B cell (primary cell): ENCODE results near the gene SERTAD3. TPM values are rescaled to one million over a fixed set of nuclear protein-coding genes. Genes with fewer than 3 reads are reported as not detected.
"Not testable (repeated sequence)": the region's sequence is repeated elsewhere in the genome, so short reads cannot be mapped to it uniquely, and the experiment has no call there.

ENCODE experiments used
- ATAC-seq: fragments of 200-7000 bp; cut with Tn5 transposase; one replicate; pipeline ENCODE4 v1.10.0; 2021; ENCODE audit warnings: low read depth, mild to moderate bottlenecking, moderate number of reproducible peaks, moderate library complexity
- CTCF ChIA-PET: fragments of 350-600 bp; sonication (Branson Sonifier 250); formaldehyde crosslinking; loops from one replicate; lab custom pipeline; 2021; ENCODE audit warnings: antibody characterized with exemption, inconsistent platforms; lab: Charles Lee
- POLR2A ChIA-PET: fragments of 350-600 bp; sonication (Branson Sonifier 250); formaldehyde crosslinking; loops from one replicate; lab custom pipeline; 2021; ENCODE audit warnings: antibody characterized with exemption; lab: Charles Lee
- DNase-seq: peaks from one replicate; pipeline ENCODE4 v3.0.0; 2013
- H2AFZ ChIP-seq: 2 replicates; pipeline ENCODE4 v1.6.1; 2012; ENCODE audit warnings: mild to moderate bottlenecking, low read depth, low read length; ENCODE audit not compliant: insufficient read depth, poor library complexity, severe bottlenecking
- H3K27ac ChIP-seq, 2 donors: 1 replicate in 1 of 2; 2 replicates in 1 of 2; pipeline ENCODE4 v1.5.1; 2012 to 2013; ENCODE audit warnings: low read length in 2 of 2, mild to moderate bottlenecking in 2 of 2, moderate library complexity in 1 of 2
- H3K27me3 ChIP-seq, 4 experiments: fragments of 200-600 bp in 1 of 4; sonication (generic) in 1 of 4; replicated peaks in 1 of 4; 1 replicate in 2 of 4; 2 replicates in 2 of 4; pipeline versions ENCODE4 v1.6.1 to v1.7.0; 2013 to 2016; ENCODE audit warnings: low read length in 3 of 4, mild to moderate bottlenecking in 2 of 4, mixed read lengths in 1 of 4, moderate library complexity in 1 of 4; ENCODE audit not compliant: insufficient read depth in 4 of 4, control insufficient read depth in 3 of 4; ENCODE audit errors: control extremely low read depth in 1 of 4
- H3K36me3 ChIP-seq, 2 experiments: replicated peaks in 1 of 2; 1 replicate in 1 of 2; 2 replicates in 1 of 2; pipeline versions ENCODE4 v1.6.1 to v1.7.1; 2013; ENCODE audit warnings: low read length in 1 of 2; ENCODE audit not compliant: insufficient read depth in 2 of 2, control insufficient read depth in 1 of 2; ENCODE audit errors: control extremely low read depth in 1 of 2, extremely low read depth in 1 of 2
- H3K4me1 ChIP-seq, 2 donors: fragments of 200-600 bp in 1 of 2; sonication (generic) in 1 of 2; 1 replicate in 1 of 2; 2 replicates in 1 of 2; pipeline versions ENCODE4 v1.5.1 to v1.6.1; 2013 to 2017; ENCODE audit warnings: low read length in 2 of 2; ENCODE audit not compliant: control insufficient read depth in 2 of 2, insufficient read depth in 2 of 2
- H3K4me2 ChIP-seq: replicated peaks from 2 replicates; pipeline ENCODE3; 2012; ENCODE audit warnings: mild to moderate bottlenecking, low read depth, low read length; ENCODE audit not compliant: poor library complexity, severe bottlenecking
- H3K4me3 ChIP-seq, 5 experiments: fragments of 200-600 bp in 1 of 5; sonication (generic) in 1 of 5; 1 replicate in 3 of 5; 2 replicates in 2 of 5; pipeline versions ENCODE4 v1.5.1 to v1.7.0; 2011 to 2016; ENCODE audit warnings: low read length in 4 of 5, mild to moderate bottlenecking in 4 of 5, low read depth in 2 of 5, control low read depth in 1 of 5, moderate library complexity in 1 of 5; ENCODE audit not compliant: insufficient read depth in 1 of 5; ENCODE audit errors: control extremely low read depth in 1 of 5, extremely low read depth in 1 of 5
- H3K79me2 ChIP-seq: fragments of 200-600 bp; sonication (generic); one replicate; pipeline ENCODE4 v1.6.0; 2016; ENCODE audit warnings: low read length; ENCODE audit not compliant: control insufficient read depth, insufficient read depth
- H3K9ac ChIP-seq: fragments of 200-600 bp; sonication (generic); 2 replicates; pipeline ENCODE4 v1.6.1; 2017; ENCODE audit warnings: mild to moderate bottlenecking, low read length, moderate library complexity
- H3K9me3 ChIP-seq, 3 donors: one replicate each; pipeline versions ENCODE4 v1.6.1 to v1.7.1; 2013; ENCODE audit warnings: low read length in 2 of 3; ENCODE audit not compliant: control insufficient read depth in 2 of 3, insufficient read depth in 1 of 3; ENCODE audit errors: control extremely low read depth in 1 of 3
- H4K20me1 ChIP-seq: 2 replicates; pipeline ENCODE4 v1.6.0; 2012; ENCODE audit warnings: mild to moderate bottlenecking, low read length; ENCODE audit not compliant: insufficient read depth, control insufficient read depth, poor library complexity, severe bottlenecking
- H3K27ac Mint-ChIP-seq: one replicate; pipeline ENCODE4 v1.8.0; 2021; ENCODE audit warnings: mixed read lengths
- H3K27me3 Mint-ChIP-seq: one replicate; pipeline ENCODE4 v1.8.0; 2021; ENCODE audit warnings: mixed read lengths
- H3K4me1 Mint-ChIP-seq: one replicate; pipeline ENCODE4 v1.8.0; 2021; ENCODE audit warnings: mixed read lengths
- H3K4me3 Mint-ChIP-seq: one replicate; pipeline ENCODE4 v1.8.0; 2021; ENCODE audit warnings: mixed read lengths
- H3K9me3 Mint-ChIP-seq: one replicate; pipeline ENCODE4 v1.8.0; 2022; ENCODE audit warnings: mixed read lengths; ENCODE audit not compliant: insufficient read depth
- EZH2 ChIP-seq: IDR thresholded peaks from 2 replicates; pipeline ENCODE4 v1.6.1; 2012; ENCODE audit warnings: borderline replicate concordance, low read depth, mild to moderate bottlenecking, moderate library complexity, low read length; ENCODE audit not compliant: insufficient read depth, poor library complexity, severe bottlenecking
- WGBS: methylation state at CpG from one replicate; pipeline ENCODE4 v1.1.5; 2013; ENCODE audit warnings: missing lambda C conversion rate; ENCODE audit not compliant: insufficient coverage; 5-methylcytosine and 5-hydroxymethylcytosine counted together
- intact Hi-C: fragments of 100-400 bp; cut with micrococcal nuclease; formaldehyde crosslinking; loops from one replicate; pipeline ENCODE4 v1.10.0; 2022
- polyA plus RNA-seq: library from polyadenylated mRNA; depleted of rRNA; stranded (reverse); fragments of >200 nt; gene quantifications from 2 replicates; pipeline ENCODE4 v1.2.3, GENCODE V29; 2012
- total RNA-seq, 2 donors: library from RNA; stranded (reverse); fragments of 120-200 nt in 1 of 2; gene quantifications; 1 replicate in 1 of 2; 2 replicates in 1 of 2; pipeline versions ENCODE4 v1.2.3 to v1.2.4, GENCODE V29; 2013 to 2022
- TF ChIP-seq, protein P1 (sequence below): fragments of 200-600 bp; IDR thresholded peaks from one replicate; pipeline ENCODE4 v1.8.0; 2022; ENCODE audit warnings: antibody characterized with exemption, mild to moderate bottlenecking

The SERTAD3 gene
- total and polyA plus RNA-seq, 2 donors (not counting 1 experiment from before 2014, with no cell fraction given): 41.6 to 43.9 TPM

GRCh38 chr19:40433391-40434216 lies 10.5 kb downstream of the SERTAD3 start:
- Histone ChIP-seq H3K36me3 (no peaks in the 10 kb centered on the region), H3K27ac (peak overlapping the region; percentile 71 to 74), H3K79me2 (peaks cover 5% of the 10 kb centered on the region), H3K4me3 (peak overlapping the region in 4 of 5 experiments; percentile 36 to 69 (median 52)), H3K9ac (peak overlapping the region; percentile 62), H2AFZ (peak overlapping the region; percentile 88), H3K9me3 (no peaks in the 10 kb centered on the region), H3K4me1 (peaks cover 19 to 30% of the 10 kb centered on the region in 2 donors), H4K20me1 (no peaks in the 10 kb centered on the region), H3K4me2 (peak overlapping the region; percentile 78), H3K27me3 (no peaks in the 10 kb centered on the region)
- WGBS: 2% methylated on average over 46 of the region's 50 CpGs
- peak overlapping the region; percentile 92 for H3K4me3 Mint-ChIP-seq
- intact Hi-C loops: loop anchor here (1.0 kb wide), 1 partner anchor 12 kb away; no protein-coding TSS in a partner anchor
- peak; percentile 77 for ATAC-seq
- H3K27ac Mint-ChIP-seq: peak overlapping the region; percentile 97
- CTCF ChIA-PET: interaction anchor here (1.0 to 2.2 kb wide), 5 partner anchors 8 to 32 kb away, joined by 4 to 13 read pairs (median 4); partner anchors contain the start of genes BLVRB and SERTAD1
- H3K9me3 Mint-ChIP-seq: no peaks in the 10 kb centered on the region
- DNase-seq: peak; percentile 77
- TF ChIP-seq, protein P1, sequence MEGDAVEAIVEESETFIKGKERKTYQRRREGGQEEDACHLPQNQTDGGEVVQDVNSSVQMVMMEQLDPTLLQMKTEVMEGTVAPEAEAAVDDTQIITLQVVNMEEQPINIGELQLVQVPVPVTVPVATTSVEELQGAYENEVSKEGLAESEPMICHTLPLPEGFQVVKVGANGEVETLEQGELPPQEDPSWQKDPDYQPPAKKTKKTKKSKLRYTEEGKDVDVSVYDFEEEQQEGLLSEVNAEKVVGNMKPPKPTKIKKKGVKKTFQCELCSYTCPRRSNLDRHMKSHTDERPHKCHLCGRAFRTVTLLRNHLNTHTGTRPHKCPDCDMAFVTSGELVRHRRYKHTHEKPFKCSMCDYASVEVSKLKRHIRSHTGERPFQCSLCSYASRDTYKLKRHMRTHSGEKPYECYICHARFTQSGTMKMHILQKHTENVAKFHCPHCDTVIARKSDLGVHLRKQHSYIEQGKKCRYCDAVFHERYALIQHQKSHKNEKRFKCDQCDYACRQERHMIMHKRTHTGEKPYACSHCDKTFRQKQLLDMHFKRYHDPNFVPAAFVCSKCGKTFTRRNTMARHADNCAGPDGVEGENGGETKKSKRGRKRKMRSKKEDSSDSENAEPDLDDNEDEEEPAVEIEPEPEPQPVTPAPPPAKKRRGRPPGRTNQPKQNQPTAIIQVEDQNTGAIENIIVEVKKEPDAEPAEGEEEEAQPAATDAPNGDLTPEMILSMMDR: no peak
- no peak for TF ChIP-seq EZH2
- POLR2A ChIA-PET: interaction anchor here (0.6 to 3.2 kb wide), 4 partner anchors 8 to 11 kb away, joined by 3 to 19 read pairs (median 6); partner anchors contain the start of genes SERTAD1 and SERTAD3
- no peaks in the 10 kb centered on the region for H3K27me3 Mint-ChIP-seq
- peaks cover 24% of the 10 kb centered on the region for H3K4me1 Mint-ChIP-seq

DNA sequence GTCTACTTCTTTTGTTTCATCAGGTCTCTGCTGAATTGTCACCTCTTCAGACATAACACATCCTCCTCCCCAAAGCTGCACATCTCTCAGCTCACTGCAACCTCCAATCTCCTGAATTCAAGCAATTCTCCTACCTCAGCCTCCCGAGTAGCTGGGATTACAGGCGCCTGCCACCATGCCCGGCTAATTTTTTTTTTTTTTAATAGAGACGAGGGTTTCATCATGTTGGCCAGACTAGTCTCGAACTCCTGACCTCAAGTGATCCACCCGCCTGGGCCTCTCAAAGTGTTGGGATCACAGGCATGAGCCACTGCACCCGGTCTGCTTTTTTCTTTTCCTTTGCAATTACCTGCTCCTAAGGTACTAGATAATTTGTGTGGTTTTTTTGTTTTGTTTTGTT lies 11.4 kb downstream of the SERTAD3 start:
- intact Hi-C loops: loop anchor here (1.0 kb wide), 1 partner anchor 11 kb away; no protein-coding TSS in a partner anchor
- H3K79me2 ChIP-seq, H3K27me3 Mint-ChIP-seq, H3K9me3 ChIP-seq, H2AFZ ChIP-seq, H3K9ac ChIP-seq, DNase-seq, H3K27ac ChIP-seq, H3K36me3 ChIP-seq, ATAC-seq, H3K4me2 ChIP-seq, H3K4me3 ChIP-seq, H3K9me3 Mint-ChIP-seq, H4K20me1 ChIP-seq, H3K27me3 ChIP-seq: not testable (repeated sequence)
- CTCF ChIA-PET: interaction anchor here (0.6 to 1.6 kb wide), 4 partner anchors 10 to 29 kb away, joined by 3 to 13 read pairs (median 4); no protein-coding TSS in a partner anchor
- peaks cover 19 to 30% of the 10 kb centered on the region in 2 donors for H3K4me1 ChIP-seq
- peak overlapping the region; percentile 92 for H3K4me3 Mint-ChIP-seq
- peaks cover 24% of the 10 kb centered on the region for H3K4me1 Mint-ChIP-seq
- 95% methylated on average over 4 of the region's 7 CpGs for WGBS
- POLR2A ChIA-PET: interaction anchor here (3.2 kb wide), 1 partner anchor 11 kb away, joined by 19 read pairs; the partner anchor contains the start of gene SERTAD3
- peak overlapping the region; percentile 97 for H3K27ac Mint-ChIP-seq
